GM23338 (cell line): ENCODE results near the gene GRIA1. TPM values are rescaled to one million over a fixed set of nuclear protein-coding genes. Genes with fewer than 3 reads are reported as not detected.

ENCODE experiments used
- ATAC-seq: fragments of 200-7000 bp; cut with Tn5 transposase; 3 replicates; pipeline ENCODE4 v1.9.1; 2020
- DNase-seq: peaks from one replicate; pipeline ENCODE4 v3.0.0-alpha.2; 2015; ENCODE audit warnings: low spot score
- H2AFZ ChIP-seq: fragments of 200-600 bp; sonication (generic); 2 replicates; pipeline ENCODE4 v1.8.0; 2016; ENCODE audit warnings: antibody characterized with exemption, mild to moderate bottlenecking, moderate library complexity
- H3F3A ChIP-seq: fragments of 200-600 bp; sonication (generic); replicated peaks from 2 replicates; pipeline ENCODE4 v1.8.0; 2017; ENCODE audit warnings: antibody characterized with exemption, mixed run types, low read depth
- H3K27ac ChIP-seq: fragments of 200-600 bp; sonication (generic); 2 replicates; pipeline ENCODE4 v1.6.1; 2016; ENCODE audit warnings: low read depth
- H3K27me3 ChIP-seq: fragments of 200-600 bp; sonication (generic); 2 replicates; pipeline ENCODE4 v1.8.0; 2016; ENCODE audit warnings: mild to moderate bottlenecking, mixed run types, moderate library complexity; ENCODE audit not compliant: insufficient read depth
- H3K36me3 ChIP-seq: fragments of 200-600 bp; sonication (generic); 2 replicates; pipeline ENCODE4 v1.8.0; 2016; ENCODE audit warnings: mild to moderate bottlenecking; ENCODE audit not compliant: insufficient read depth
- H3K4me1 ChIP-seq: fragments of 200-600 bp; sonication (generic); 2 replicates; pipeline ENCODE4 v1.8.0; 2016; ENCODE audit warnings: mild to moderate bottlenecking, moderate library complexity; ENCODE audit not compliant: insufficient read depth
- H3K4me2 ChIP-seq: fragments of 200-600 bp; sonication (generic); 2 replicates; pipeline ENCODE4 v1.7.1; 2017; ENCODE audit warnings: mixed run types
- H3K4me3 ChIP-seq: fragments of 200-600 bp; sonication (generic); 2 replicates; pipeline ENCODE4 v1.6.1; 2016; ENCODE audit warnings: mixed run types
- H3K79me2 ChIP-seq: fragments of 200-600 bp; sonication (generic); replicated peaks from 2 replicates; pipeline ENCODE4 v1.8.0; 2017; ENCODE audit warnings: mild to moderate bottlenecking; ENCODE audit not compliant: insufficient read depth
- H3K9me2 ChIP-seq: fragments of 200-600 bp; sonication (generic); 2 replicates; pipeline ENCODE4 v1.8.0; 2017; ENCODE audit not compliant: insufficient read depth
- H4K20me1 ChIP-seq: fragments of 200-600 bp; sonication (generic); replicated peaks from 2 replicates; pipeline ENCODE4 v1.8.0; 2017; ENCODE audit warnings: mild to moderate bottlenecking; ENCODE audit not compliant: insufficient read depth
- H3K27ac Mint-ChIP-seq: 2 replicates; pipeline ENCODE4 v1.8.0; 2020; ENCODE audit warnings: inconsistent platforms, mild to moderate bottlenecking, moderate library complexity, mixed read lengths
- H3K27me3 Mint-ChIP-seq: 3 replicates; pipeline ENCODE4 v1.8.0; 2022; ENCODE audit warnings: low read depth, mild to moderate bottlenecking, moderate library complexity, mixed read lengths, inconsistent platforms; ENCODE audit not compliant: insufficient read depth, poor library complexity
- H3K36me3 Mint-ChIP-seq: 3 replicates; pipeline ENCODE4 v1.8.0; 2021; ENCODE audit warnings: low read depth, mild to moderate bottlenecking, inconsistent platforms, moderate library complexity, mixed read lengths
- H3K4me1 Mint-ChIP-seq: 3 replicates; pipeline ENCODE4 v1.8.0; 2020; ENCODE audit warnings: mild to moderate bottlenecking, inconsistent platforms, mixed read lengths
- H3K4me3 Mint-ChIP-seq: 3 replicates; pipeline ENCODE4 v1.8.0; 2021; ENCODE audit warnings: moderate library complexity, mild to moderate bottlenecking, inconsistent platforms, mixed read lengths
- H3K9me3 Mint-ChIP-seq: 3 replicates; pipeline ENCODE4 v1.8.0; 2020; ENCODE audit warnings: moderate library complexity, mild to moderate bottlenecking, inconsistent platforms, mixed read lengths
- CREB1 ChIP-seq: fragments of 250-450 bp; sonication (Bioruptor Pico); IDR thresholded peaks from 2 replicates; pipeline ENCODE4 v1.5.0; 2020; ENCODE audit warnings: low read depth, mild to moderate bottlenecking, moderate library complexity
- EZH2 ChIP-seq: fragments of 200-600 bp; sonication (generic); IDR thresholded peaks from one replicate; pipeline ENCODE4 v1.8.0; 2017; ENCODE audit warnings: antibody characterized with exemption, mild to moderate bottlenecking, low read depth; ENCODE audit not compliant: unreplicated experiment
- EZH2phosphoT487 ChIP-seq: fragments of 200-600 bp; sonication (generic); IDR thresholded peaks from one replicate; pipeline ENCODE4 v1.8.1; 2018; ENCODE audit warnings: antibody characterized with exemption; ENCODE audit not compliant: unreplicated experiment
- JUNB ChIP-seq: IDR thresholded peaks from one replicate; pipeline ENCODE4 v1.6.1; 2016; ENCODE audit warnings: antibody characterized with exemption; ENCODE audit not compliant: unreplicated experiment
- POLR2AphosphoS5 ChIP-seq: IDR thresholded peaks from 2 replicates; pipeline ENCODE4 v1.6.1; 2016; ENCODE audit warnings: antibody characterized with exemption, low read depth
- ZNF114 ChIP-seq: fragments of 250-450 bp; sonication (Bioruptor Pico); IDR thresholded peaks from 2 replicates; pipeline ENCODE4 v1.5.0; 2020; ENCODE audit warnings: mild to moderate bottlenecking, moderate library complexity
- ZNF331 ChIP-seq: fragments of 250-450 bp; sonication (Bioruptor Pico); IDR thresholded peaks from 2 replicates; pipeline ENCODE4 v1.5.0; 2020; ENCODE audit warnings: low read depth, mild to moderate bottlenecking, moderate library complexity
- polyA plus RNA-seq: library from polyadenylated mRNA; unstranded; fragments of >200 nt; fragmentation: Nextera tagmentation; extraction: Ambion mirVana; gene quantifications from 2 replicates; pipeline ENCODE4 v1.2.1, GENCODE V29; 2016
- total RNA-seq: library from RNA; depleted of rRNA; stranded (reverse); fragments of >200 nt; shearing (Covaris generic); gene quantifications from 2 replicates; pipeline ENCODE4 v1.2.3, GENCODE V29; 2014
- TF ChIP-seq, protein P1 (sequence below): fragments of 250-450 bp; sonication (Bioruptor Pico); IDR thresholded peaks from 2 replicates; pipeline ENCODE4 v1.5.0; 2020; ENCODE audit warnings: mild to moderate bottlenecking, moderate library complexity
- TF ChIP-seq, protein P2 (sequence below): IDR thresholded peaks from 2 replicates; pipeline ENCODE4 v1.6.1; 2016; ENCODE audit warnings: antibody characterized with exemption
- TF ChIP-seq, protein P3 (sequence below): IDR thresholded peaks from one replicate; pipeline ENCODE4 v1.6.1; 2018; ENCODE audit warnings: antibody characterized with exemption; ENCODE audit not compliant: unreplicated experiment

The GRIA1 gene
- total and polyA plus RNA-seq, 2 experiments from 2014 or later = 1.0 to 1.7 TPM

DNA sequence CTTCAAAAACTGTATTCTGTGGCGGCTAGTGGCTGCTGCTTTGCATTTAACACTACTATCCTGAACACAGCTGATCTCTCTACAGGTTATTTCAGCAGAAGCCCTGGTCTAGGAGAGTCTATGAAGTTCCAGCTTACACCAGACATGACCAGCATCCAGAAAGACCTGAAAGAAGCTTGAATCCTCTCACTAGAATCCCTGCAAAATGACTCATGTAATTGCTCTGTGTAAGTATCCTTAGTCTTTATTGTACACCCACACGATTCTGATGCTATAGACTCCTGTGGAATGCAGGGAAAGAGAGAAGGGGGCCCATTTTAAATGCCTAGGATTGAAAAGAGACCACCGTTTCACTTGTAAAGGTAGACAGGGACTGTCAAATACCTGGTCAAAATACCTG, 859 bp upstream of the GRIA1 start (continued):
- TF ChIP-seq, protein P1, sequence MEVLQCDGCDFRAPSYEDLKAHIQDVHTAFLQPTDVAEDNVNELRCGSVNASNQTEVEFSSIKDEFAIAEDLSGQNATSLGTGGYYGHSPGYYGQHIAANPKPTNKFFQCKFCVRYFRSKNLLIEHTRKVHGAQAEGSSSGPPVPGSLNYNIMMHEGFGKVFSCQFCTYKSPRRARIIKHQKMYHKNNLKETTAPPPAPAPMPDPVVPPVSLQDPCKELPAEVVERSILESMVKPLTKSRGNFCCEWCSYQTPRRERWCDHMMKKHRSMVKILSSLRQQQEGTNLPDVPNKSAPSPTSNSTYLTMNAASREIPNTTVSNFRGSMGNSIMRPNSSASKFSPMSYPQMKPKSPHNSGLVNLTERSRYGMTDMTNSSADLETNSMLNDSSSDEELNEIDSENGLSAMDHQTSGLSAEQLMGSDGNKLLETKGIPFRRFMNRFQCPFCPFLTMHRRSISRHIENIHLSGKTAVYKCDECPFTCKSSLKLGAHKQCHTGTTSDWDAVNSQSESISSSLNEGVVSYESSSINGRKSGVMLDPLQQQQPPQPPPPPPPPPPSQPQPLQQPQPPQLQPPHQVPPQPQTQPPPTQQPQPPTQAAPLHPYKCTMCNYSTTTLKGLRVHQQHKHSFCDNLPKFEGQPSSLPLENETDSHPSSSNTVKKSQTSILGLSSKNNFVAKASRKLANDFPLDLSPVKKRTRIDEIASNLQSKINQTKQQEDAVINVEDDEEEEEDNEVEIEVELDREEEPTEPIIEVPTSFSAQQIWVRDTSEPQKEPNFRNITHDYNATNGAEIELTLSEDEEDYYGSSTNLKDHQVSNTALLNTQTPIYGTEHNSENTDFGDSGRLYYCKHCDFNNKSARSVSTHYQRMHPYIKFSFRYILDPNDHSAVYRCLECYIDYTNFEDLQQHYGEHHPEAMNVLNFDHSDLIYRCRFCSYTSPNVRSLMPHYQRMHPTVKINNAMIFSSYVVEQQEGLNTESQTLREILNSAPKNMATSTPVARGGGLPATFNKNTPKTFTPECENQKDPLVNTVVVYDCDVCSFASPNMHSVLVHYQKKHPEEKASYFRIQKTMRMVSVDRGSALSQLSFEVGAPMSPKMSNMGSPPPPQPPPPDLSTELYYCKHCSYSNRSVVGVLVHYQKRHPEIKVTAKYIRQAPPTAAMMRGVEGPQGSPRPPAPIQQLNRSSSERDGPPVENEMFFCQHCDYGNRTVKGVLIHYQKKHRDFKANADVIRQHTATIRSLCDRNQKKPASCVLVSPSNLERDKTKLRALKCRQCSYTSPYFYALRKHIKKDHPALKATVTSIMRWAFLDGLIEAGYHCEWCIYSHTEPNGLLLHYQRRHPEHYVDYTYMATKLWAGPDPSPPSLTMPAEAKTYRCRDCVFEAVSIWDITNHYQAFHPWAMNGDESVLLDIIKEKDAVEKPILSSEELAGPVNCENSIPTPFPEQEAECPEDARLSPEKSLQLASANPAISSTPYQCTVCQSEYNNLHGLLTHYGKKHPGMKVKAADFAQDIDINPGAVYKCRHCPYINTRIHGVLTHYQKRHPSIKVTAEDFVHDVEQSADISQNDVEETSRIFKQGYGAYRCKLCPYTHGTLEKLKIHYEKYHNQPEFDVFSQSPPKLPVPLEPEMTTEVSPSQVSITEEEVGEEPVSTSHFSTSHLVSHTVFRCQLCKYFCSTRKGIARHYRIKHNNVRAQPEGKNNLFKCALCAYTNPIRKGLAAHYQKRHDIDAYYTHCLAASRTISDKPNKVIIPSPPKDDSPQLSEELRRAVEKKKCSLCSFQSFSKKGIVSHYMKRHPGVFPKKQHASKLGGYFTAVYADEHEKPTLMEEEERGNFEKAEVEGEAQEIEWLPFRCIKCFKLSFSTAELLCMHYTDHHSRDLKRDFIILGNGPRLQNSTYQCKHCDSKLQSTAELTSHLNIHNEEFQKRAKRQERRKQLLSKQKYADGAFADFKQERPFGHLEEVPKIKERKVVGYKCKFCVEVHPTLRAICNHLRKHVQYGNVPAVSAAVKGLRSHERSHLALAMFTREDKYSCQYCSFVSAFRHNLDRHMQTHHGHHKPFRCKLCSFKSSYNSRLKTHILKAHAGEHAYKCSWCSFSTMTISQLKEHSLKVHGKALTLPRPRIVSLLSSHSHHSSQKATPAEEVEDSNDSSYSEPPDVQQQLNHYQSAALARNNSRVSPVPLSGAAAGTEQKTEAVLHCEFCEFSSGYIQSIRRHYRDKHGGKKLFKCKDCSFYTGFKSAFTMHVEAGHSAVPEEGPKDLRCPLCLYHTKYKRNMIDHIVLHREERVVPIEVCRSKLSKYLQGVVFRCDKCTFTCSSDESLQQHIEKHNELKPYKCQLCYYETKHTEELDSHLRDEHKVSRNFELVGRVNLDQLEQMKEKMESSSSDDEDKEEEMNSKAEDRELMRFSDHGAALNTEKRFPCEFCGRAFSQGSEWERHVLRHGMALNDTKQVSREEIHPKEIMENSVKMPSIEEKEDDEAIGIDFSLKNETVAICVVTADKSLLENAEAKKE = no peak
- no peak for TF ChIP-seq ZNF331 (CRISPR knock-in tag)

DNA sequence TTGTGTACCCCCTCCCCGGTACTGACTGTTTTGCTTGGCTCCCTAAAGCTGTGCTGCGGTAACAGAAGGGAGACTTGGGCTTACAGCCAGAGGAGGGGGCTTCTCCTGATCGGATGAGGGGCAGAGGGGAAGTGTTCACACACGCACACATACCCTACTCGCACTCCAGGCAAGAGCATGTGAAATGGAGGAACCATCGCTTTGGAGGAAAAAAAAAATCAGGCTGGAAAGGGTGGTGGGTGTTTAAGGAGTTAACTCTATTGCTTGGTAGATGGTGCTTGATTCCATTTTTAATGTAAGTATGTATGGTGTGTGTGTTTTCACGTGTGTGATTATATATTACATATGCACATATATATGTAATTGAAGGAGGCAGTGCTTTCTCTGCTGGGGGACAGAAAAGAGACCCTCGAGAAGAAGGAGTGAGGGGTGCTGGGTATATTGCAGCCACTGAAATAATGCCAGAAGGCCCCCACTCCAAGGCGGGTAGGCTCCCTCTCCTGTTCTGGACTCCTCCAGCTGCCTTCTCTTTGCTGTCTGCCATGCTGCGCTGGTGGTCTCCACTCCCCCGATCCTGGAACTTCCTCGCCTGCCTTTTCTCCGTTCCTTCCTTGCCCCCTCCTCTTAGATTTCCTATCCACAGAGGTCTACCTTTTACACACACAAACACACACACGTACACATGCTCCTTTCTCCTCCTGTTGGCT, 721 bp downstream of the GRIA1 start:
- Mint-ChIP-seq H3K27me3 (peaks cover 7% of the 10 kb centered on the region), H3K36me3 (no peaks in the 10 kb centered on the region), H3K4me3 (peak overlapping the region; percentile 81), H3K4me1 (peaks cover 27% of the 10 kb centered on the region), H3K27ac (no peak overlapping the region), H3K9me3 (no peaks in the 10 kb centered on the region)
- Histone ChIP-seq H3K36me3 (no peaks in the 10 kb centered on the region), H3K4me2 (peak overlapping the region; percentile 92), H3K4me1 (peaks cover 26% of the 10 kb centered on the region), H3K27ac (no peak overlapping the region), H3F3A (no peaks in the 10 kb centered on the region), H3K79me2 (no peaks in the 10 kb centered on the region; the same call in 1 of the 2 replicates), H3K4me3 (peak overlapping the region; percentile 69), H4K20me1 (no peaks in the 10 kb centered on the region), H2AFZ (peak overlapping the region; percentile 100), H3K27me3 (peaks cover 13% of the 10 kb centered on the region; the same call in 1 of the 2 replicates), H3K9me2 (0 out of 2 replicates have a peak, but pooled peaks cover 3% of the 10 kb centered on the region)
- DNase-seq (no peak), ATAC-seq (peak; percentile 30)
- TF ChIP-seq, protein P2, sequence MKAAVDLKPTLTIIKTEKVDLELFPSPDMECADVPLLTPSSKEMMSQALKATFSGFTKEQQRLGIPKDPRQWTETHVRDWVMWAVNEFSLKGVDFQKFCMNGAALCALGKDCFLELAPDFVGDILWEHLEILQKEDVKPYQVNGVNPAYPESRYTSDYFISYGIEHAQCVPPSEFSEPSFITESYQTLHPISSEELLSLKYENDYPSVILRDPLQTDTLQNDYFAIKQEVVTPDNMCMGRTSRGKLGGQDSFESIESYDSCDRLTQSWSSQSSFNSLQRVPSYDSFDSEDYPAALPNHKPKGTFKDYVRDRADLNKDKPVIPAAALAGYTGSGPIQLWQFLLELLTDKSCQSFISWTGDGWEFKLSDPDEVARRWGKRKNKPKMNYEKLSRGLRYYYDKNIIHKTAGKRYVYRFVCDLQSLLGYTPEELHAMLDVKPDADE = no peak
- no peak for TF ChIP-seq JUNB
- TF ChIP-seq EZH2phosphoT487 = no peak
- TF ChIP-seq ZNF114 (CRISPR knock-in tag) = no peak
- no peak for TF ChIP-seq EZH2
- TF ChIP-seq CREB1 = no peak
- TF ChIP-seq, protein P3, sequence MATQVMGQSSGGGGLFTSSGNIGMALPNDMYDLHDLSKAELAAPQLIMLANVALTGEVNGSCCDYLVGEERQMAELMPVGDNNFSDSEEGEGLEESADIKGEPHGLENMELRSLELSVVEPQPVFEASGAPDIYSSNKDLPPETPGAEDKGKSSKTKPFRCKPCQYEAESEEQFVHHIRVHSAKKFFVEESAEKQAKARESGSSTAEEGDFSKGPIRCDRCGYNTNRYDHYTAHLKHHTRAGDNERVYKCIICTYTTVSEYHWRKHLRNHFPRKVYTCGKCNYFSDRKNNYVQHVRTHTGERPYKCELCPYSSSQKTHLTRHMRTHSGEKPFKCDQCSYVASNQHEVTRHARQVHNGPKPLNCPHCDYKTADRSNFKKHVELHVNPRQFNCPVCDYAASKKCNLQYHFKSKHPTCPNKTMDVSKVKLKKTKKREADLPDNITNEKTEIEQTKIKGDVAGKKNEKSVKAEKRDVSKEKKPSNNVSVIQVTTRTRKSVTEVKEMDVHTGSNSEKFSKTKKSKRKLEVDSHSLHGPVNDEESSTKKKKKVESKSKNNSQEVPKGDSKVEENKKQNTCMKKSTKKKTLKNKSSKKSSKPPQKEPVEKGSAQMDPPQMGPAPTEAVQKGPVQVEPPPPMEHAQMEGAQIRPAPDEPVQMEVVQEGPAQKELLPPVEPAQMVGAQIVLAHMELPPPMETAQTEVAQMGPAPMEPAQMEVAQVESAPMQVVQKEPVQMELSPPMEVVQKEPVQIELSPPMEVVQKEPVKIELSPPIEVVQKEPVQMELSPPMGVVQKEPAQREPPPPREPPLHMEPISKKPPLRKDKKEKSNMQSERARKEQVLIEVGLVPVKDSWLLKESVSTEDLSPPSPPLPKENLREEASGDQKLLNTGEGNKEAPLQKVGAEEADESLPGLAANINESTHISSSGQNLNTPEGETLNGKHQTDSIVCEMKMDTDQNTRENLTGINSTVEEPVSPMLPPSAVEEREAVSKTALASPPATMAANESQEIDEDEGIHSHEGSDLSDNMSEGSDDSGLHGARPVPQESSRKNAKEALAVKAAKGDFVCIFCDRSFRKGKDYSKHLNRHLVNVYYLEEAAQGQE = no peak
- TF ChIP-seq POLR2AphosphoS5 = no peak
